A673 (cell line): ENCODE measurements around the gene SH3RF3. TPM values are rescaled to one million over a fixed set of nuclear protein-coding genes. Genes with fewer than 3 reads are reported as not detected.

Experiments used
- BruUV-seq: library from RNA; stranded (reverse); fragments of 400-500 nt; replicated peaks from 2 replicates; lab custom pipeline; 2021; lab: Mats Ljungman, UMichigan
- CTCF ChIA-PET: fragments of 300-600 bp; sonication (Branson Sonifier 250); formaldehyde crosslinking; loops from one replicate; lab custom pipeline; 2022; ENCODE audit warnings: antibody characterized with exemption; lab: Charles Lee
- POLR2A ChIA-PET: fragments of 300-600 bp; sonication (Branson Sonifier 250); formaldehyde crosslinking; loops from one replicate; lab custom pipeline; 2022; ENCODE audit warnings: antibody characterized with exemption; ENCODE audit not compliant: low non-redundant PET; lab: Charles Lee
- DNase-seq: peaks from one replicate; pipeline ENCODE4 v3.0.0-alpha.2; 2015; ENCODE audit warnings: low spot score
- H3K27ac ChIP-seq: fragments of 200-600 bp; sonication (generic); 2 replicates; pipeline ENCODE4 v1.5.1; 2016; ENCODE audit warnings: mixed run types, low read depth, mild to moderate bottlenecking, mixed read lengths, antibody characterized with exemption, low read length; ENCODE audit not compliant: poor library complexity, severe bottlenecking
- H3K27me3 ChIP-seq: fragments of 200-600 bp; sonication (generic); replicated peaks from 2 replicates; pipeline ENCODE4 v1.6.1; 2017; ENCODE audit warnings: mixed run types, low read depth, mild to moderate bottlenecking, mixed read lengths, antibody characterized with exemption, low read length; ENCODE audit not compliant: insufficient read depth, poor library complexity
- H3K36me3 ChIP-seq: fragments of 200-600 bp; sonication (generic); 2 replicates; pipeline ENCODE4 v1.6.1; 2016; ENCODE audit warnings: mixed run types, mild to moderate bottlenecking, mixed read lengths, antibody characterized with exemption, low read length; ENCODE audit not compliant: insufficient read depth, poor library complexity, severe bottlenecking
- H3K4me1 ChIP-seq: fragments of 200-600 bp; sonication (generic); 2 replicates; pipeline ENCODE4 v1.6.1; 2017; ENCODE audit warnings: mixed run types, mild to moderate bottlenecking, mixed read lengths, antibody characterized with exemption, low read length; ENCODE audit not compliant: insufficient read depth, poor library complexity, severe bottlenecking
- H3K4me3 ChIP-seq: fragments of 200-600 bp; sonication (generic); 2 replicates; pipeline ENCODE4 v1.5.1; 2016; ENCODE audit warnings: low read depth, mixed run types, mild to moderate bottlenecking, mixed read lengths, low read length; ENCODE audit not compliant: poor library complexity, severe bottlenecking
- H3K9me3 ChIP-seq: fragments of 200-600 bp; sonication (generic); 2 replicates; pipeline ENCODE4 v1.6.1; 2016; ENCODE audit warnings: mixed run types, low read depth, mild to moderate bottlenecking, mixed read lengths, antibody characterized with exemption, low read length; ENCODE audit not compliant: poor library complexity, severe bottlenecking
- CTCF ChIP-seq: fragments of 300-800, 200-600 bp; sonication (generic); conservative IDR thresholded peaks from 2 replicates; pipeline ENCODE4 v1.5.1; 2017; ENCODE audit warnings: low read depth, mild to moderate bottlenecking, antibody characterized with exemption, low read length, moderate library complexity, mixed read lengths
- EZH2 ChIP-seq: fragments of 200-600 bp; sonication (generic); IDR thresholded peaks from 2 replicates; pipeline ENCODE4 v1.6.1; 2017; ENCODE audit warnings: borderline replicate concordance, low read depth, mild to moderate bottlenecking, mixed read lengths, antibody characterized with exemption, low read length; ENCODE audit not compliant: poor library complexity, severe bottlenecking
- intact Hi-C: fragments of 100-400 bp; cut with micrococcal nuclease; formaldehyde crosslinking; loops from one replicate; pipeline ENCODE4 v1.10.0; 2022; ENCODE audit not compliant: unreplicated experiment
- total RNA-seq: library from RNA; stranded (reverse); gene quantifications from 2 replicates; pipeline ENCODE4 v1.2.3, GENCODE V29; 2021

SH3RF3 gene
- total RNA-seq, 1 experiment from 2014 or later: 0.15 TPM

- POLR2A ChIA-PET: no interaction called here
- DNase-seq: no peak
- no peak overlapping the region for H3K27ac ChIP-seq
- intact Hi-C loops: loop anchor here (10.0 kb wide), 1 partner anchor 663 kb away; no protein-coding TSS in a partner anchor
- H3K27me3 ChIP-seq: no peaks in the 10 kb centered on the region
- H3K4me3 ChIP-seq: no peak overlapping the region
- H3K9me3 ChIP-seq: no peaks in the 10 kb centered on the region
- no peaks in the 10 kb centered on the region for H3K36me3 ChIP-seq
- BruUV-seq: no TSS peak
- H3K4me1 ChIP-seq: no peaks in the 10 kb centered on the region
- TF ChIP-seq CTCF (no peak), EZH2 (no peak)
- CTCF ChIA-PET: no interaction called here
Observed at GRCh38 chr2:109517118-109517889, 388.3 kb downstream of the SH3RF3 start.

- TF ChIP-seq CTCF: no peak
- TF ChIP-seq EZH2: no peak
- ChIA-PET POLR2A (no interaction called here), CTCF (no interaction called here)
- H3K4me1 ChIP-seq: no peaks in the 10 kb centered on the region
- no peak overlapping the region for H3K4me3 ChIP-seq
- BruUV-seq: no TSS peak
- no peaks in the 10 kb centered on the region for H3K36me3 ChIP-seq
- no peak for DNase-seq
- intact Hi-C loops: loop anchor here (10.0 kb wide), 1 partner anchor 665 kb away; no protein-coding TSS in a partner anchor
- no peaks in the 10 kb centered on the region for H3K9me3 ChIP-seq
- no peak overlapping the region for H3K27ac ChIP-seq
- H3K27me3 ChIP-seq: no peaks in the 10 kb centered on the region
Observed at GRCh38 chr2:109519513-109519912, 390.5 kb downstream of the SH3RF3 start.

- H3K27me3 ChIP-seq: no peaks in the 10 kb centered on the region
- ChIA-PET POLR2A (no interaction called here), CTCF (no interaction called here)
- intact Hi-C loops: no loop called here
- H3K4me3 ChIP-seq: no peak overlapping the region
- BruUV-seq: no TSS peak
- H3K9me3 ChIP-seq: no peaks in the 10 kb centered on the region
- no peaks in the 10 kb centered on the region for H3K36me3 ChIP-seq
- no peak for DNase-seq
- TF ChIP-seq EZH2: no peak
- TF ChIP-seq CTCF: no peak
- H3K4me1 ChIP-seq: no peaks in the 10 kb centered on the region
- H3K27ac ChIP-seq: no peak overlapping the region
Observed at GRCh38 chr2:109521233-109522062, 392.4 kb downstream of the SH3RF3 start.
